ENCODE measurements around the gene TIAM2.

DNA sequence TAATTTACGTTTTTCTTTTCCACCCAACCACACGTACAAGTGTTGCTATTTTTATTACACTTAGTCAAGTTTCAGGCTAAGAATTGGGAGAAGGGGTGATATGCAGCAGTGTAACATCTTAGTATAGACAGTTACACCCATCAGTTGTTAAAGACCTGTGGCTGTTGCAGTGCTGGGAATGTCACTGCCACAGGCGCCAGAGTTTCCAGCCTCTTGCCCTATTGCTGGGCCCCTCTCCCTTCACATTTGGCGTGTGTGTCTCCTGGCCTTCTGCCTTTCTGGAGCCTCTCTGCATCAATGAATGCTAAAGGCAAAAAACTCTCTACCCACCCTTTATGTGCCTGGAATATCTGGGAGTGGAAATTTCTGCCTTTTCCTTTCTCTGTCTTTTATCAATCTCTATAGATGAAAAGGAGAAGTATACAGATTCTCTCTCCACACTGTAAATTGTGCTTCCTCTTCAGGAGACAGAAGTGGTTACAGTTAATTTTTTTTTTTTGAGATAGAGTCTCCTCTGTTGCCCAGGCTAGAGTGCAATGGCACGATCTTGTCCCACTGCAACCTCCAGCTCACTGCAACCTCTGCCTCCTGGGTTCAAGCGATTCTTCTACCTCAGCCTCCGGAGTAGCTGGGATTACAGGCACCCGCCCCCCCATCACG lies 73.0 kb downstream of the TIAM2 start:
- no peak for TF ChIP-seq POLR2A (IDR thresholded peaks at IDR 0.05)
- TF ChIP-seq, protein P1, sequence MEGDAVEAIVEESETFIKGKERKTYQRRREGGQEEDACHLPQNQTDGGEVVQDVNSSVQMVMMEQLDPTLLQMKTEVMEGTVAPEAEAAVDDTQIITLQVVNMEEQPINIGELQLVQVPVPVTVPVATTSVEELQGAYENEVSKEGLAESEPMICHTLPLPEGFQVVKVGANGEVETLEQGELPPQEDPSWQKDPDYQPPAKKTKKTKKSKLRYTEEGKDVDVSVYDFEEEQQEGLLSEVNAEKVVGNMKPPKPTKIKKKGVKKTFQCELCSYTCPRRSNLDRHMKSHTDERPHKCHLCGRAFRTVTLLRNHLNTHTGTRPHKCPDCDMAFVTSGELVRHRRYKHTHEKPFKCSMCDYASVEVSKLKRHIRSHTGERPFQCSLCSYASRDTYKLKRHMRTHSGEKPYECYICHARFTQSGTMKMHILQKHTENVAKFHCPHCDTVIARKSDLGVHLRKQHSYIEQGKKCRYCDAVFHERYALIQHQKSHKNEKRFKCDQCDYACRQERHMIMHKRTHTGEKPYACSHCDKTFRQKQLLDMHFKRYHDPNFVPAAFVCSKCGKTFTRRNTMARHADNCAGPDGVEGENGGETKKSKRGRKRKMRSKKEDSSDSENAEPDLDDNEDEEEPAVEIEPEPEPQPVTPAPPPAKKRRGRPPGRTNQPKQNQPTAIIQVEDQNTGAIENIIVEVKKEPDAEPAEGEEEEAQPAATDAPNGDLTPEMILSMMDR (IDR thresholded peaks at IDR 0.05): no peak

Data from tibial nerve (tissue), 3 donors.